HG03521 (cell line): ENCODE results near the gene ATXN3L.

Source experiments
- ATAC-seq: cut with Tn5 transposase; IDR thresholded peaks from one replicate; pipeline ENCODE4 v1.9.1; 2021; ENCODE audit warnings: mild to moderate bottlenecking, moderate library complexity; ENCODE audit not compliant: unreplicated experiment

The ATXN3L gene

GRCh38 chrX:13319953-13320352, at the start of gene ATXN3L:
Gene ATXN3L, minus strand, starts transcription at chrX:13320053. Its CDS starts 119 bp downstream, at chrX:13319934.
- ATAC-seq, result no peak

- no peak for ATAC-seq
These were observed 49.6 kb upstream of the ATXN3L start for GRCh38 chrX:13369256-13370030.

GRCh38 chrX:13367950-13368349, 48.1 kb upstream of the ATXN3L start:
- no peak for ATAC-seq

- no peak for ATAC-seq
These were observed 46.8 kb upstream of the ATXN3L start for GRCh38 chrX:13366698-13367097.

- ATAC-seq, result no peak
These were observed 45.3 kb upstream of the ATXN3L start for GRCh38 chrX:13365161-13365560.

GRCh38 chrX:13364230-13364857, 44.5 kb upstream of the ATXN3L start:
- ATAC-seq, result no peak

GRCh38 chrX:13360146-13360545, 40.3 kb upstream of the ATXN3L start:
- no peak for ATAC-seq

- no peak for ATAC-seq
These were observed 38.1 kb upstream of the ATXN3L start for GRCh38 chrX:13357925-13358324.

GRCh38 chrX:13346646-13347045, 26.8 kb upstream of the ATXN3L start:
- no peak for ATAC-seq

GRCh38 chrX:13345438-13345837, 25.6 kb upstream of the ATXN3L start:
- ATAC-seq, result no peak

- ATAC-seq, result no peak
These were observed 25.2 kb upstream of the ATXN3L start for GRCh38 chrX:13345037-13345436.

GRCh38 chrX:13341491-13342101, 21.7 kb upstream of the ATXN3L start:
- no peak for ATAC-seq

GRCh38 chrX:13340182-13340791, 20.4 kb upstream of the ATXN3L start:
- ATAC-seq, result no peak

- ATAC-seq, result no peak
These were observed 19.8 kb upstream of the ATXN3L start for GRCh38 chrX:13339607-13340006.

- ATAC-seq, result no peak
These were observed 19.2 kb upstream of the ATXN3L start for GRCh38 chrX:13338996-13339515.

- no peak for ATAC-seq
These were observed 14.6 kb upstream of the ATXN3L start for GRCh38 chrX:13334491-13334890.

GRCh38 chrX:13330446-13330845, 10.6 kb upstream of the ATXN3L start:
- ATAC-seq, result no peak

- no peak for ATAC-seq
These were observed 7.8 kb upstream of the ATXN3L start for GRCh38 chrX:13327666-13328065.

- no peak for ATAC-seq
These were observed 3.4 kb upstream of the ATXN3L start for GRCh38 chrX:13323241-13323640.

- ATAC-seq, result no peak
These were observed 2.5 kb downstream of the ATXN3L start for GRCh38 chrX:13317366-13317765.

- no peak for ATAC-seq
These were observed 8.3 kb downstream of the ATXN3L start for GRCh38 chrX:13311560-13311959.
